ENCODE measurements around the gene MOCS3.

The MOCS3 gene

GRCh38 chr20:50999355-50999754, 40.7 kb downstream of the MOCS3 start:
- DNase-seq = no peak
- Mint-ChIP-seq H3K36me3 (ENCODE audit: insufficient read depth) (no peaks in the 10 kb centered on the region), H3K27me3 (peaks cover 51 to 82% of the 10 kb centered on the region in 2 donors), H3K27ac (no peak overlapping the region), H3K4me3 (no peak overlapping the region), H3K4me1 (ENCODE audit: low read depth in 2 of 2) (no peaks in the 10 kb centered on the region), H3K9me3 (no peaks in the 10 kb centered on the region)
- ATAC-seq (replicated peaks) = no peak

DNA sequence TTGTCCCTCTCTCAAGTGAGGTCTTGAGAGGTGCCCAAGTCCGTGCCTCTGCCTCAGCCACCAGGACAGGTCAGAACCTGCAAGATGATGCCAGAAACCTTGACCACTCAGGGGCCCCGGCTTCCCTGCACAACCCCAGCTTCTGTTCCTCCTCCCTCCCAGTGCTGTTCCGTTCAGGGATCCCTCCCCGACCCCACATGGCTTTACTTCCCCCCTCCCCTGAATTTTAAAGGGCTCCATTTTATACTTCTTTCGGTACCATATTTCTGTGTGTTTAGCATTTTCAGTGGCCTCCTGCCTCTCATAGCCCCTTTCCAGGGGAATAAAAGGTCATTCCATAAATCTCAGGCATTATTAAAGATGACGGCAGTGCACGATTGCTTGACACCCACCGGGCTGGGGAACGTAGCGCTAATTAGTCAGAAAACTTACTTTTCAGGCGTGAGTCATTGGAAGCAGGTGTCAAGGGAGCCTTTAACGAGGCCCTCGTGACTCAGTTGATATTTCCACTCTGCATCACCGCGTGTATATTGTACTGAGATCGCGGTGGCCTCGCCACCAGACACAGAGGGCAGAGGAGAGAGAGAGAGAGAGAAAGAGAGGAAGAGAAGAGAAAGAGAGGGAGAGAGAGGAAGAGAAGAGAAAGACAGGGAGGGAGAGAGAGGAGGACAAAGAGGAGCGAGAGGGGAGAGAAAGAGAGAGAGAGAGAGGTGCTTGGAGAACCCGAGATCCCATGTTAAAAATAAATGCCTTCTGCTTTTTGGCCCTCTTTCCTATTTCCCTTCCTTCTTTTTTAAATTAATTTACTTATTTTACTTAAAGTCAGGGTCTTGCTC, 43.0 kb downstream of the MOCS3 start:
- ATAC-seq (replicated peaks) (no peak), DNase-seq (no peak)
- no peaks in the 10 kb centered on the region for H3K9me3 Mint-ChIP-seq
- no peak overlapping the region for H3K27ac Mint-ChIP-seq
- H3K4me1 Mint-ChIP-seq (ENCODE audit: low read depth in 2 of 2) = no peaks in the 10 kb centered on the region
- H3K4me3 Mint-ChIP-seq = no peak overlapping the region
- peaks cover 71 to 86% of the 10 kb centered on the region in 2 donors for H3K27me3 Mint-ChIP-seq
- H3K36me3 Mint-ChIP-seq (ENCODE audit: insufficient read depth) = no peaks in the 10 kb centered on the region

GRCh38 chr20:51002633-51003032, 44.0 kb downstream of the MOCS3 start:
- Mint-ChIP-seq H3K4me3 (no peak overlapping the region), H3K4me1 (ENCODE audit: low read depth in 2 of 2) (no peaks in the 10 kb centered on the region)

GRCh38 chr20:51003753-51004152, 45.1 kb downstream of the MOCS3 start:
- Mint-ChIP-seq H3K4me1 (ENCODE audit: low read depth in 2 of 2) (no peaks in the 10 kb centered on the region), H3K27ac (no peak overlapping the region), H3K4me3 (no peak overlapping the region)

More at GRCh38 chr20:51002633-51003032, 44.0 kb downstream of the MOCS3 start:
- DNase-seq (no peak), ATAC-seq (replicated peaks) (no peak)
- no peaks in the 10 kb centered on the region for H3K9me3 Mint-ChIP-seq
- H3K27ac Mint-ChIP-seq = no peak overlapping the region
- H3K36me3 Mint-ChIP-seq (ENCODE audit: insufficient read depth) = no peaks in the 10 kb centered on the region
- H3K27me3 Mint-ChIP-seq = peaks cover 73 to 84% of the 10 kb centered on the region in 2 donors

DNA sequence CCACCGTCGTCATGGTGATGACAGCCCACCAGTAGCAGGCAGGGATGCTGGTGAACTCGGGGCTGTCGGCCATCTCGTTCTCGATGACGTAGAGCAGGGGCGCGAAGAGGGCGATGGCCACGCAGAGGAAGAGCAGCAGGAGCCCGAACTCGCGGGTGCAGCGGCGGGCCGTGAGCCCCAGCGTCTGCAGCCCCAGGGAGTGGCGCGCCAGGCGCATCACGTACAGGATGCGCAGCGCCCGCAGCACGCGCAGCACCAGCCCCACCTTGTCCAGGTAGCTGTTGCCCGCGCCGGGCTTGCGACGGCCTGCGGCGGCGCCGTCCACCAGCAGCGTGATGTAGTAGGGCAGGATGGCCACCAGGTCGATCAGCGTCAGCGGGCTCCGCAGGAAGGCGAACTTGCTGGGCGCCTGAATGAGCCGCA, 45.7 kb downstream of the MOCS3 start:
- H3K27me3 Mint-ChIP-seq = peaks cover 61 to 76% of the 10 kb centered on the region in 2 donors
- no peak for ATAC-seq (replicated peaks)
- no peaks in the 10 kb centered on the region for H3K9me3 Mint-ChIP-seq
- no peak for DNase-seq
- no peak overlapping the region for H3K4me3 Mint-ChIP-seq
- H3K27ac Mint-ChIP-seq = no peak overlapping the region
- no peaks in the 10 kb centered on the region for H3K36me3 Mint-ChIP-seq (ENCODE audit: insufficient read depth)
- H3K4me1 Mint-ChIP-seq (ENCODE audit: low read depth in 2 of 2) = no peaks in the 10 kb centered on the region

More at GRCh38 chr20:51003753-51004152, 45.1 kb downstream of the MOCS3 start:
- H3K9me3 Mint-ChIP-seq = no peaks in the 10 kb centered on the region
- H3K27me3 Mint-ChIP-seq = peaks cover 66 to 77% of the 10 kb centered on the region in 2 donors
- no peaks in the 10 kb centered on the region for H3K36me3 Mint-ChIP-seq (ENCODE audit: insufficient read depth)
- DNase-seq (no peak), ATAC-seq (replicated peaks) (no peak)

- no peaks in the 10 kb centered on the region for H3K4me1 Mint-ChIP-seq (ENCODE audit: low read depth in 2 of 2)
- H3K4me3 Mint-ChIP-seq = no peak overlapping the region
- peaks cover 57 to 76% of the 10 kb centered on the region in 2 donors for H3K27me3 Mint-ChIP-seq
- ATAC-seq (replicated peaks) = no peak
- DNase-seq = no peak
- H3K36me3 Mint-ChIP-seq (ENCODE audit: insufficient read depth) = no peaks in the 10 kb centered on the region
- no peak overlapping the region for H3K27ac Mint-ChIP-seq
- no peaks in the 10 kb centered on the region for H3K9me3 Mint-ChIP-seq
Measured at GRCh38 chr20:51004781-51005180, 46.2 kb downstream of the MOCS3 start.

DNA sequence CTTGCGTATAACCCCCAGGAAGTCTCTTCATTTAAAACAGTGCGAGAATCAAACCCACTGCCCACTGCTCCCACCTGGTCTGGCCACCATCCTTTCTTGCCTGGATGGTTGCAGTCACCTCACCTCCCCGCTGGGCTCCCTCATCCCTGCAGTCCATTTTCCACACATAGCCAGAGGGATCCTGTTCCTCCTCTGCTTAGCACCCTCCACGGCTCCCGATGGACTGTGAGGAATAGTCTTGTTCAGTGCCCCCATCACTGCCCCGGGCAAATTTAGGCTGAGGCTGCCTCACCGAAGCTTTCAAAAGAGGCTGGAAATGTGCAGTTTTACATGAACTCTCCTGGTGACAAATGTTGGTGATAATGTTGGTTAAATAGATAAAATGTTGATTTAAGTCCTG, 46.6 kb downstream of the MOCS3 start:
- H3K36me3 Mint-ChIP-seq (ENCODE audit: insufficient read depth) = no peaks in the 10 kb centered on the region
- DNase-seq = no peak
- no peak for ATAC-seq (replicated peaks)
- no peaks in the 10 kb centered on the region for H3K9me3 Mint-ChIP-seq
- no peak overlapping the region for H3K27ac Mint-ChIP-seq
- peaks cover 54 to 76% of the 10 kb centered on the region in 2 donors for H3K27me3 Mint-ChIP-seq
- no peak overlapping the region for H3K4me3 Mint-ChIP-seq
- H3K4me1 Mint-ChIP-seq (ENCODE audit: low read depth in 2 of 2) = no peaks in the 10 kb centered on the region

GRCh38 chr20:51008718-51009117, 50.1 kb downstream of the MOCS3 start:
- no peak for DNase-seq
- H3K4me1 Mint-ChIP-seq (ENCODE audit: low read depth in 2 of 2) = no peaks in the 10 kb centered on the region
- no peak for ATAC-seq (replicated peaks)
- H3K9me3 Mint-ChIP-seq = no peaks in the 10 kb centered on the region
- H3K27ac Mint-ChIP-seq = no peak overlapping the region
- H3K27me3 Mint-ChIP-seq = peaks cover 33 to 68% of the 10 kb centered on the region in 2 donors
- no peak overlapping the region for H3K4me3 Mint-ChIP-seq
- no peaks in the 10 kb centered on the region for H3K36me3 Mint-ChIP-seq (ENCODE audit: insufficient read depth)

DNA sequence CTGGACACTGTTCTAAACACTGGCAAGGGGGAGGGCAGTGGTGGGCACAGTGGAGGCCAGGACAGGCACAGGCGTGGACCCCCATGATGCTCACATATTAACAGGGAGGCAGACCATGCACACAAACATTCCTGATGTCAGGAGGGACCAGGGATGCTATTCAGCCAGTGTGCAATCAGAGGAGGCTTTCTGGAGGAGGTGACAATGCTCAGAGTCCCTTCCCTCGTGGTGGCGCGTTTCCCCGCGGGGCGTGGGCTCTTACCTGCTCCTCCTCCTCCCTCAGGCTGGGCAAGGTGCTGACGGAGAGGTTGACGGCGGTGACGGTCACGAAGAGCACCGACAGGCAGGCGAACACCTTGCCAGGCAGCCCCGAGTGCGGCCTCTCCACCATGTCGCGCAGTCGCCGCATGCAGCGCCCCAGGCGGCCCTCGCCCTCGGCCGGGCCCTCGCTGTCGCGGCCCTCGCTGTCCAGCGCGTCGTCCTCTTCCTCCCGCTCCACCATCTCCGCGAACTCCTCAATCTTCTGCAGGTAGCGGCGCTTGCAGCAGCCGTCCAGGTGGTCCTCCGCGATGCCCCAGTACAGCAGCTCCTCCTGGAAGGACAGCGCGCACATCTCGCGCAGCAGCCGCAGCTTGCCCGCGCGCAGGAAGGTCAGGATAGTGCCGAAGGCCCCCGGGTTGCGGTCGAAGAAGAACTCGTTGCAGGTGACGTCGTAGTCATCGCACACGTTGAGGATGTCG, 50.9 kb downstream of the MOCS3 start:
- no peak overlapping the region for H3K27ac Mint-ChIP-seq
- no peak overlapping the region for H3K4me3 Mint-ChIP-seq
- no peaks in the 10 kb centered on the region for H3K36me3 Mint-ChIP-seq (ENCODE audit: insufficient read depth)
- H3K4me1 Mint-ChIP-seq (ENCODE audit: low read depth in 2 of 2) = no peaks in the 10 kb centered on the region
- no peaks in the 10 kb centered on the region for H3K9me3 Mint-ChIP-seq
- DNase-seq (no peak), ATAC-seq (replicated peaks) (no peak)
- peaks cover 41 to 68% of the 10 kb centered on the region in 2 donors for H3K27me3 Mint-ChIP-seq

DNA sequence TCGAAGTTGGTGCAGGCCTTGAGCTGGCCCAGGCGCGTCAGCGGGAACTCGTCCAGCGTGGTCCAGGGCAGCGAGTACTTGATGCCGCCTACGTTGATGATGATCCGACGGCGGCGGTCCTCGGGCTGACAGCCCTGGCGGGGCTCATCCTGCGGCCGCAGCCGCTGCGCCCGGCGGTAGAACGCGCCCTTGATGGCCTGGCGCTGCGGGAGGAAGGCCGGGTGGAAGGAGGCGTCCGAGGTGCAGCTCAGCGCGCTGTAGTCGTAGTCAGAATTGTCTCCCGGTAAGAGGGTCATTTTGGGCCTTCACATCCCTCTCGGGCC, 51.4 kb downstream of the MOCS3 start:
- Mint-ChIP-seq H3K4me3 (no peak overlapping the region), H3K36me3 (ENCODE audit: insufficient read depth) (no peaks in the 10 kb centered on the region), H3K27ac (no peak overlapping the region), H3K27me3 (peaks cover 43 to 68% of the 10 kb centered on the region in 2 donors), H3K4me1 (ENCODE audit: low read depth in 2 of 2) (no peaks in the 10 kb centered on the region), H3K9me3 (no peaks in the 10 kb centered on the region)
- DNase-seq = no peak
- ATAC-seq (replicated peaks) = no peak

DNA sequence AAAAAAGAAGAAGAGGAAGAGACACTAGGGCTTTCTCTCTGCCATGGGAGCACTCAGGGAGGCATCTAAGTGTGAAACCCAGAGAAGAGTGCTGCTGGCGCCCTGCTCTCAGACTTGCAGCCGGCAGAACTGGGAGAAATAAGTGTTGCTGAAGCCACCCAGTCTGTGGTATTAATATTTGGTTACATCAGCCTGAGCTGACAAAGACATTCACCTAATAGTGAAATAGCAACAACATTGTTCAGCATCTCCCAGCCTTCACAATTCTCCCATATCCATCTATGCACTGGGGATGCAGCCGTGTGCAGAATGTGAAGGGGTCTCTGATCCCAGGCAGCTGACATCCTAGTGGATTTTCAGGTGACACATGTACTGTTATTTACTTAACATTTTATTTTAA, 52.3 kb downstream of the MOCS3 start:
- Mint-ChIP-seq H3K27ac (no peak overlapping the region), H3K9me3 (no peaks in the 10 kb centered on the region), H3K36me3 (ENCODE audit: insufficient read depth) (no peaks in the 10 kb centered on the region), H3K27me3 (peaks cover 42 to 68% of the 10 kb centered on the region in 2 donors), H3K4me3 (no peak overlapping the region), H3K4me1 (ENCODE audit: low read depth in 2 of 2) (no peaks in the 10 kb centered on the region)
- DNase-seq (no peak), ATAC-seq (replicated peaks) (no peak)

DNA sequence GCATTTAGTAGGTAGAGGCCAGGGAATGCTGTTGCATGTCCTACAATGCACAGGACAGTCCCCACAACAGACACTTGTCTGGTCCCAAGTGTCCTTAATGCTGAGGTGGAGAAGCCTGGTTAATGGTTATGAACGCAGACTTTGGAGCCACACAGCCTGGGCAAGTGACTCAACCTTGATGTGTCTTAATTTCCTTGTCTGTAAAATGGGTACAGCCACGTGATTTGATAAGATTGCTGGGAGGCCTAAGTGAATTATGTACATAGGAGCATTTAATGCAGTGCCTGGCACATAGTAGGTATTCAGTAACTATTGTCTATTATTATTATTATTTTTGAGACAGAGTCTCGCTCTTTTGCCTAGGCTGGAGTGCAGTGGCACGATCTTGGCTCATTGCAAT, 52.9 kb downstream of the MOCS3 start:
- DNase-seq (no peak), ATAC-seq (replicated peaks) (no peak)
- no peak overlapping the region for H3K27ac Mint-ChIP-seq
- no peak overlapping the region for H3K4me3 Mint-ChIP-seq
- peaks cover 36 to 65% of the 10 kb centered on the region in 2 donors for H3K27me3 Mint-ChIP-seq
- H3K9me3 Mint-ChIP-seq = no peaks in the 10 kb centered on the region
- no peaks in the 10 kb centered on the region for H3K4me1 Mint-ChIP-seq (ENCODE audit: low read depth in 2 of 2)
- H3K36me3 Mint-ChIP-seq (ENCODE audit: insufficient read depth) = no peaks in the 10 kb centered on the region

DNA sequence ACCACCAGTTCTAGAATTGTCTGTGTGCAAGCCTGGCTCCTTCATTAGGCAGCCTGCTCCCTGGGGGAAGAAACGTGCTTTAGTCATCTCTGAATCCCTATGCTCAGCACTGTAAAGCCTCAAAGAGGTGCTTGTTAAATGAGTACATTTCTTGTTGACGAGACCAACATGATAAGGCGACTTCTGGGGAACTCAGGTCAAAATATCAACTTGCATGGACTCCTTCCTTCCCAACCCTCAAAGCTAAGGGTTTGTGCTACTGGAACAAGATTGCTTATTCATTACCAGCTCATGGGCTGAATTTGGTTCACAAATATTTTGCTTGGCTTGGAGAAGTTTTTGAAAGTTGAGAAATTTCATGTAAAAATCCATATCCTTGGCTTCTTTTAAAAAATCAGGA, 53.7 kb downstream of the MOCS3 start:
- ATAC-seq (replicated peaks) (no peak), DNase-seq (no peak)
- H3K9me3 Mint-ChIP-seq = no peaks in the 10 kb centered on the region
- peaks cover 32 to 63% of the 10 kb centered on the region in 2 donors for H3K27me3 Mint-ChIP-seq
- no peaks in the 10 kb centered on the region for H3K4me1 Mint-ChIP-seq (ENCODE audit: low read depth in 2 of 2)
- H3K4me3 Mint-ChIP-seq = no peak overlapping the region
- H3K36me3 Mint-ChIP-seq (ENCODE audit: insufficient read depth) = no peaks in the 10 kb centered on the region
- no peak overlapping the region for H3K27ac Mint-ChIP-seq
